Memory B cell (primary cell): Measurements from ENCODE around the gene AUTS2.

Experiments
- ATAC-seq: fragments of 150-1000 bp; cut with Tn5 transposase; 2 replicates; pipeline ENCODE4 v1.10.0; 2021; ENCODE audit warnings: low read depth, mild to moderate bottlenecking, moderate library complexity
- DNase-seq, 2 donors: peaks; one replicate each; pipeline ENCODE4 v3.0.0; 2022; ENCODE audit warnings: low spot score in 2 of 2
- H3K27ac Mint-ChIP-seq: one replicate; pipeline ENCODE4 v1.8.0; 2022; ENCODE audit warnings: mild to moderate bottlenecking, moderate library complexity, mixed read lengths
- H3K27me3 Mint-ChIP-seq: one replicate; pipeline ENCODE4 v1.8.0; 2022; ENCODE audit warnings: mixed read lengths
- H3K36me3 Mint-ChIP-seq: one replicate; pipeline ENCODE4 v1.8.0; 2022; ENCODE audit warnings: mild to moderate bottlenecking, mixed read lengths
- H3K4me1 Mint-ChIP-seq: one replicate; pipeline ENCODE4 v1.8.0; 2022; ENCODE audit warnings: mixed read lengths
- H3K4me3 Mint-ChIP-seq: one replicate; pipeline ENCODE4 v1.8.0; 2022; ENCODE audit warnings: mild to moderate bottlenecking, moderate library complexity, mixed read lengths
- H3K9me3 Mint-ChIP-seq: one replicate; pipeline ENCODE4 v1.8.0; 2022; ENCODE audit warnings: mixed read lengths

The AUTS2 gene

DNA sequence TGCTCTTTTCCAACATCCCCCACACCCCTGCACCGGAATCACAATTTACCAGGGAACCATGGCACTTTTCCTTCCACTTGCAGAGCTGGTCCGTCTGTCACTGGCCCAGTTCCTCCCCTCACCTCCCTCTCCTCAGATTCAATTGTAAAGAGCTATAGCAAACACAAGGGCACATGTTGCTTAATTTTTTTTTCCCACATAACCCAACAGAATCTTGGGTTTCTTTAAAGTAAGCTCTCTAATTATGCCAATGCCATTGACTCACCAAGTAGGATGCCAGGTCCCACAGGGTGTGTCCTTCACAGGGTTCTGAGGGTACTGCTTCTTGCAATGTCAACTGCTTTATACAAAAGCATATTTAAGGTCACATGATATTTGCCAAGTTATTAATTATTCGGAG is 262.2 kb downstream of the AUTS2 start:
- H3K27me3 Mint-ChIP-seq: no peaks in the 10 kb centered on the region
- peaks cover 23% of the 10 kb centered on the region for H3K4me1 Mint-ChIP-seq
- no peaks in the 10 kb centered on the region for H3K9me3 Mint-ChIP-seq
- H3K36me3 Mint-ChIP-seq: no peaks in the 10 kb centered on the region
- DNase-seq (no peak), ATAC-seq (no peak)
- no peak overlapping the region for H3K4me3 Mint-ChIP-seq
- H3K27ac Mint-ChIP-seq: no peak overlapping the region

DNA sequence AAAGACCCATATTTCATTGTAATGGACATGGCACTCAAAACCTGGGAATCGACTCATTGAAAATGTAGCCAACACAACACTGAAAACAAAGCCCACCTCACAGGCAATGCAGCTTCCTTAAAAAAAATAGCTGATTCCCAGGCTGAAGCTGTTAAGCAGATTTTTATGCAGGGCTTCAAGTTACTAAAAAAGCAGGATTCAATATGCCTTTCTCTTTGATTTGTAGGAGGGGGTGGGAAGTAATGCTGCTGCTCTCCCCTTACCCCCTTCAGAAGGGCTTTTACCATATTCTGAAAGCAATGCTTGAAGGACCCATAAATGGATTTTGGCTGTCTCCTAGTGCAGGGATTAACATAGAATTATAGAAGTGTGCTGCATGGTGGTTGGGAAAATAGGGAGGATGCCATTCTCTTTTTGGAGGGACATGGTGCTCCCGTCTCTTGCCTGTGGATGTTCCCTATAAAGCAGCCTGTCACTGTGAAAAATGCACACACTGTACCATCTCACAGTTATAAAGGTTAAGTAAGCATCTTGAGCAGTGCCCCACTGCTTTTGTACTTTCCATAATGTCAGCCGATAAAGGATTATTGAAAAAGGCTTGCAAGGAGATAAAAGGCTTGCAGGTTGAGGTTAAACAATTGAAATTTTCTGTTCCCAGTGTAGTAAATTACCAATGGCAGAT is 262.8 kb downstream of the AUTS2 start:
- Mint-ChIP-seq H3K4me1 (peaks cover 29% of the 10 kb centered on the region), H3K4me3 (no peak overlapping the region), H3K36me3 (no peaks in the 10 kb centered on the region), H3K9me3 (no peaks in the 10 kb centered on the region), H3K27ac (no peak overlapping the region), H3K27me3 (no peaks in the 10 kb centered on the region)
- DNase-seq (no peak), ATAC-seq (no peak)

DNA sequence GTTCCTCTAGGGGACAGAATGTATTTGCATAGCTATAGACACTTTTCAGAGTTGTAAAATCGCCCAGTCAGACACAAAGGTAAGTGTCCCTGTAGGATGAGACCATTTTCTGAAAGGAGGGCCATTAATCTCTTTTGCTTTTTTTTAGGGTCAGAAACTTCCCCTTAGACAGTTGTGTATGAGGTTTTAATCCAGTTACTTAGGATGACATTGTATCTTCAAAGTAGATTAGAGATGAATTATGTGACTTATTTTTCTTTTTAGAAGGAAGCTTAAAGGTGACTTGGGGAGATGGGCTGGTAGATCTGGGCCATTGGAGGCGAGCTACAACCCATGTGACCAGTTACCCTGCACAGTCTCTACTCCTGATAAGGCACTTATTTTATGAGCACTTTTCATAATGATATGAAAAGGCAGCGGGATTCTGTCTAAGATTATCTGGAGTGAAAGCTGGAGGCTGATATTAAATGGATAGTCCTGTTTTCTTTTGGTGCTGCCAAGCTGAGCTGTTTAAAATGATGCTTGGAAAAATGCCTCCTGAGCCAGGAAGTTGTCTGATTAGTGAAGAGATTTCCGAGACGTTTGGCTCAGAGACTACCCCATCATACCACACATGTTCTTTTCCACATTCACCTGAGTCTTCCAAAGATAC is 264.3 kb downstream of the AUTS2 start:
- no peak overlapping the region for H3K4me3 Mint-ChIP-seq
- DNase-seq: no peak
- peaks cover 32% of the 10 kb centered on the region for H3K4me1 Mint-ChIP-seq
- H3K27ac Mint-ChIP-seq: no peak overlapping the region
- no peaks in the 10 kb centered on the region for H3K9me3 Mint-ChIP-seq
- H3K27me3 Mint-ChIP-seq: no peaks in the 10 kb centered on the region
- ATAC-seq: no peak
- no peaks in the 10 kb centered on the region for H3K36me3 Mint-ChIP-seq

DNA sequence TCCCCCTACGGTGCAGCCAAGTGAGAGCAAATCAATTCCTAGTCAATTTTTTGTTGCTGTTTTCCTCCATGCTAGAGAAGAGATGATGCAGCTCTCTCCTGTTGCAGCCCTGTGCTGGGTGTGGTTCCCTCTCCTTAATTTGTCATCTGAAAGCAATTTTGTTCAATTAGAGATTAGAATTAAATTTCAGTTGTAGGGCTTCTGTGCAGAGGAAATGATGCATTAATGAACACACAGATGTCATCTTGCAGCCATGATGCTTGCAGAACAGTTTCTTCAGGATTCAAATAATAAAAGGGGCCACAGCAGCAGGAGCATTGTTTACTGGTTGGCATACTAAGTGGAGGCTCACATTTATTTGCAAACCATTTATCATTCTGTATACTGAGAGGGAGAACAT is 266.0 kb downstream of the AUTS2 start:
- Mint-ChIP-seq H3K4me1 (peaks cover 23% of the 10 kb centered on the region), H3K9me3 (no peaks in the 10 kb centered on the region), H3K36me3 (peaks cover 2% of the 10 kb centered on the region), H3K4me3 (no peak overlapping the region), H3K27ac (no peak overlapping the region), H3K27me3 (no peaks in the 10 kb centered on the region)
- ATAC-seq (no peak), DNase-seq (no peak)

DNA sequence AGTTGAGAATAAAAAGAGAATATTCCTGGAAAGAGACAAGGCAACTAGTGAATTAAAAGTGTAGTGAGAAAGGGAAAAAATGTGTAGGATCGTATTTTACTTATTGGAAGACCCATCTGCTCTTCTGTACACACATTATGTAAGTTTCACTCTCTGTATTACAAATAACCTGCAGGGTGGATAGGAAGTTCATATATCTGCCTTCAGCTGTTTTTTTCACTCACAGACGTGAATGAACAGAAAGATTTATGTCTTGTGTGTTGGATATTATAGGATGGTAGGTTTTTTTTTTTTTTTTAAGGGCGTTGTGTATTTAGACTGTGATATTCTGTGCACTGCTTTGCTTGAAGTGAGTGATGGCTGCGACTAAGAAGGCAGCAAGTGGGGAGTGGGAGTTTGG is 266.5 kb downstream of the AUTS2 start:
- no peaks in the 10 kb centered on the region for H3K9me3 Mint-ChIP-seq
- no peak overlapping the region for H3K27ac Mint-ChIP-seq
- no peak for DNase-seq
- H3K4me1 Mint-ChIP-seq: peaks cover 19% of the 10 kb centered on the region
- peaks cover 2% of the 10 kb centered on the region for H3K36me3 Mint-ChIP-seq
- H3K4me3 Mint-ChIP-seq: no peak overlapping the region
- no peak for ATAC-seq
- no peaks in the 10 kb centered on the region for H3K27me3 Mint-ChIP-seq

DNA sequence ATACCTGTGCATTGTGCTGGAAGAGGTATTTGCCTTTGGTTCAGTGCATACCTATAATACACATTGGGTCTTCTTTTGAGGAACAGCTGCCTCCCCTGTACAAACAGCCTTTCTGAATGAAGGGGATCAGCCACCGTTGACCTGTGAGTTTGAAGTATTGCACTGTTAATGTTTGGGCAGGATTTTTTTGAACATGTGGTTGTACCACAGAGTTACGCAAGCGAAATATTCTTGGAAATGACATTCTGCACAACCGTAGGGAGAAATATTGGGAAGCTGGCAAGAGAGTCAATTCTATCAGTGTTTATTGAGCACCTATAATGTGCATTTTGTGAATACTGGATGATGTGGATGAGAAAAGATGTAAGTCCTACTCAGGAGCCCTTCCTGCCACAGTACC is 270.6 kb downstream of the AUTS2 start:
- peaks cover 4% of the 10 kb centered on the region for H3K36me3 Mint-ChIP-seq
- H3K4me3 Mint-ChIP-seq: no peak overlapping the region
- H3K4me1 Mint-ChIP-seq: peaks cover 30% of the 10 kb centered on the region
- H3K27me3 Mint-ChIP-seq: no peaks in the 10 kb centered on the region
- no peaks in the 10 kb centered on the region for H3K9me3 Mint-ChIP-seq
- no peak for ATAC-seq
- no peak overlapping the region for H3K27ac Mint-ChIP-seq
- no peak for DNase-seq

DNA sequence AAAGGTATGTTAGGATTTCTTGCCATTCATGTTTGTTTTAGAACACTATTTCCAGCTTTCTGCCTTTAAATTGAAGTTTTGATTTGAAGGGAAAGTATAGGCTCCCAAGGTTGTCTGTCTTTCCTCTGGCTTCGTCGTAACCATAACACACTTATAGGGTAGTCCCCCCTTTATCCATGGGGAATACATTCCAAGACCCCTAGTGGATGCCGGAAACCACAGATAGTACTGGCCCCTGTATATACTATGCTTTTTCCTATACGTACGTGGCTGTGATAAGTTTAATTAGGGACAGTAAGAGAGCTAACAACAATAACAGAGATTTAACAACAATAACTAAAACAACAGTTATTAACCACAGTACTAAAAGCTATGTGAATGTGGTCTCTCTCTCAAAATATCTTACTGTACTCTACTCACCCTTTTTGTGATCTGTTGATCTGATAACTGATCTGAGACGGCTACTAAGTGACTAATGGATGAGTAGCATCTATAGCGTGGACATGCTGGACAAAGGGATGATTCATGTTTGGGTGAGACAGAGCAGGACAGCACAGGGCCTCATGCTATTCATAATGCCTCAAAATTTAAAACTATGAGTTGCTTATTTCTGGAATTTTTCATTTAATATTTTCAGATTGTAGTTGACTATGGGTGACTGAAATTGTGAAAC is 273.1 kb downstream of the AUTS2 start:
- Mint-ChIP-seq H3K36me3 (peaks cover 11% of the 10 kb centered on the region), H3K27ac (peak overlapping the region; percentile 42), H3K4me3 (no peak overlapping the region), H3K4me1 (peaks cover 24% of the 10 kb centered on the region), H3K9me3 (peaks cover 2% of the 10 kb centered on the region), H3K27me3 (no peaks in the 10 kb centered on the region)
- ATAC-seq (no peak), DNase-seq (no peak)

DNA sequence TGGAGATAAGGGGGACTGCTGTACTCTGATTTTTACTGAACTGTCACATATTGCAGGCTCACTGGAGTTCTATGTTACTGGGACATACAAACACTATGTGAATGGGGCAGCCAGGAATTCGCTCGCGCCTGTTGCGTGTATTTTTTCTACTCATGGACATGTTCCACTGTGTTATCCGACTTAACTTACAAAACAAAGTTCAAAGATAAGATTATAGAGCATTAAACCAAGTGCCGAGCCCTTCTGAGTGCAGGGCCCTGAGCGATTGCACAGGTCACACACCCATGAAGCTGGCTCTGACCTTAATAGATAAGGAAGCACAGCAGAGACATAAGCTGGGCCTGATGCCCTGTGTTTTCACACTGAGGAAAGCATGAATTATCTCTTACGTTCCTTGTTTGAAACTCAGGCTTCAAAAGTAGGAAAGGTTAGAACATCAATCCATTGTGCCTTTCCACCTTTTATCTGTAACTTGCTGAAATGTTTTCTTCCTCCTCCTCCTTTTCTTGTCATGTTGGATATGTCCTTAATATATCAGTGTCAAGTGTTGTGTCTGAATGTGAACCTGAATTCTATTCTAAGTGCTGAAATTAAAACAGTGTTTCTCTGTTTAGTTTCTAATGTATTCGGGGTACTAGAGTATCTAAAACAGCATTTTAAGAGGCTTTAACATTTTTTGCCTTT is 273.8 kb downstream of the AUTS2 start:
- Mint-ChIP-seq H3K27me3 (no peaks in the 10 kb centered on the region), H3K4me3 (no peak overlapping the region), H3K4me1 (peaks cover 29% of the 10 kb centered on the region), H3K36me3 (peaks cover 11% of the 10 kb centered on the region), H3K27ac (peak overlapping the region; percentile 42), H3K9me3 (peaks cover 2% of the 10 kb centered on the region)
- ATAC-seq (no peak), DNase-seq (no peak)

DNA sequence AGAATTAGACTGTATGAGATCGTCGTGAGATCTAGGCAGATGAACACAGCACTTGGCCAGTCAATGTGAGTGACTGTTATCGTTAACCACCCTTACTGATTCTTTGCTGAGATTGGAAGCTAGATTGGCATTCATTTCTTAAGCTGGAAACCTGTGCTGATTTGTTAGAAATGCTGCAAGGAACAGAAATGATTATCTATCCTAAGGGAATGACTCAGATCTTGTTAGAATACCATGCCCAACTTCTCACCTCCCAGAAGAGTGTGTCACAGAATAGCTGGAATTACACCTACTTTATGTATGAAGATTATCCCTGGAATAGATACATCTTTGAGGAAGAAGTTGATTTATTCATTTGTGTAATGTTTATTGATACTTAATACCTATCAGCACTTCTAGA is 275.2 kb downstream of the AUTS2 start:
- DNase-seq (no peak), ATAC-seq (no peak)
- peaks cover 2% of the 10 kb centered on the region for H3K9me3 Mint-ChIP-seq
- H3K27ac Mint-ChIP-seq: peak overlapping the region; percentile 23
- peak overlapping the region; percentile 25 for H3K4me3 Mint-ChIP-seq
- no peaks in the 10 kb centered on the region for H3K27me3 Mint-ChIP-seq
- H3K4me1 Mint-ChIP-seq: peaks cover 36% of the 10 kb centered on the region
- H3K36me3 Mint-ChIP-seq: peaks cover 11% of the 10 kb centered on the region

DNA sequence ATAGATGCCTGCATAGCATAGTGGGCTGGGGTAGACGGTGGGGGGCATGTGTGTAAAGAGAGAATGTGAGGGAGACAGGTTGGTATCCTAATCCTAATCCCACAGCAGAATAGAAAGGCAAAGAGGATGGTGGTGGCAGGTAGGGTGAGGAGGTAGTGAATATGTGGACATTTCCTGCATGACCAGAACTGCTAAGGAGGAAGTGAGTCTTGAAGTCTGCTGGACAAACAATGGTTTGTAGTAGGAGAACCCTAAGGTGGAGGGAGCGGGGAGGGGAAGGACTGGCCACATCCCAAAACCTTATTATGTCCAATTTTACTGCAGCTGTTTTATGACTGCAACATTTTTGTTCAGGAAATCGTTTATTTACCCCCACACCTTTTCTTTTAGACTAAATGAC is 279.7 kb downstream of the AUTS2 start:
- DNase-seq (no peak), ATAC-seq (no peak)
- Mint-ChIP-seq H3K27ac (no peak overlapping the region), H3K9me3 (peaks cover 2% of the 10 kb centered on the region), H3K27me3 (no peaks in the 10 kb centered on the region), H3K4me3 (no peak overlapping the region), H3K36me3 (peaks cover 9% of the 10 kb centered on the region), H3K4me1 (peaks cover 40% of the 10 kb centered on the region)

DNA sequence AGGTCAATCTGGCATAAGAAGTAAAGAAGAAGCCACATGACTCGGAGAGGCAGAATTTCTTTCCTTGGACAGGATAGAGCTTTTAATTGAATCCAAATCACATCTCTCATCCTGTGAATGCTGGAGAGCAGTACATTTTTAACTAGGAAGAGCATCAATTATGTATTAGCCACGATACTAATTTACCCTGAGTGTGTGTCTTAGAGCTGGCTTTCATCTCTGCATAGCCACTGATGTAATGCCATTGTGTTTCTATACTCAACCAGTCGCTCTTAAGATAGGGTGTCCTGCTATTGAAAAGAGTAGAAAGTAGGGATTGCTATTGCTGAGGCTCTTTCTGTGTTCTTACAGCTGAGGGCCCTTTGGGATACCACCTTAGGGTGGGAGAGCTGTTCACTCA is 280.3 kb downstream of the AUTS2 start:
- H3K4me1 Mint-ChIP-seq: peaks cover 36% of the 10 kb centered on the region

DNA sequence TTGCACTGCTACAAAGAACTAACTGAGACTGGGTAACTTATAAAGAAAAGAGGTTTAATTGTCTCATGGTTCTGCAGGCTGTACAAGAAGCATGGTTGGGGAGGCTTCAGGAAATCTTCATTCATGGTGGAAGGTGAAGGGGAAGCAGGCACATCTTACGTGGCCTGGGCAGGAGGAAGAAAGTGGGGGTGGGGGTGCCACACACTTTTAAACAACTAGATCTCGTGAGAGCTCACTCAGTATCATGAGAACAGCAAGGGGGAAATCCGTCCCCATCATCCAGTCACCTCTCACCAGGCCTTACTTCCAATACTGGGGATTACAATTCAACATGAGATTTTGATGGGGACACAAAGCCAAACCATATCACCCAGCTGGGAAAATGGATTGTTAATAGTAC is 281.7 kb downstream of the AUTS2 start:
- Mint-ChIP-seq H3K4me3 (peak overlapping the region; percentile 9), H3K4me1 (peaks cover 30% of the 10 kb centered on the region), H3K9me3 (no peaks in the 10 kb centered on the region), H3K27ac (peak overlapping the region; percentile 24), H3K36me3 (peaks cover 5% of the 10 kb centered on the region), H3K27me3 (no peaks in the 10 kb centered on the region)
- ATAC-seq: peak; percentile 34
- DNase-seq: no peak

More for the DNA sequence above, 280.3 kb downstream of the AUTS2 start:
- H3K27me3 Mint-ChIP-seq: no peaks in the 10 kb centered on the region
- peaks cover 2% of the 10 kb centered on the region for H3K9me3 Mint-ChIP-seq
- H3K36me3 Mint-ChIP-seq: peaks cover 11% of the 10 kb centered on the region
- no peak overlapping the region for H3K4me3 Mint-ChIP-seq
- DNase-seq (no peak), ATAC-seq (no peak)
- no peak overlapping the region for H3K27ac Mint-ChIP-seq

DNA sequence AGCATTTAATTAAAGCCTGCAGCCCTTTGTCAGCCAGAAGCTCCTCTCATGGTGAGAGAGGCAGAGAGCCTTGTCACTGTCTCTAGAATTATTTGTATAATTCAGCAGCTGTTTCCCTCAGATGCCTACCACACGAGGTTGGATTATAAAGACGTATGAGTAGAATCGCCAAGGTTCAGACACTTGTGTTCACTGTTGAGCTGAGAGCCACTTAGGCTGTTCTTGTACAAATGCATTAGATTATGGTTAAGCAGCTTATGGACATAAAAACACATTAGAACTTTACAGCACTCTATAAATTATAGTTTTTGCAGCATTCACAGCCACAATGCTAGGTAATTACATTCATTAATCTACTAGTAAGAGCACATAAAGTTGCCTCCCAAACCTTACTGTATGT is 282.6 kb downstream of the AUTS2 start:
- ATAC-seq (peak; percentile 45), DNase-seq (no peak)
- peak overlapping the region; percentile 24 for H3K27ac Mint-ChIP-seq
- no peak overlapping the region for H3K4me3 Mint-ChIP-seq
- peaks cover 5% of the 10 kb centered on the region for H3K36me3 Mint-ChIP-seq
- H3K9me3 Mint-ChIP-seq: no peaks in the 10 kb centered on the region
- peaks cover 30% of the 10 kb centered on the region for H3K4me1 Mint-ChIP-seq
- no peaks in the 10 kb centered on the region for H3K27me3 Mint-ChIP-seq

DNA sequence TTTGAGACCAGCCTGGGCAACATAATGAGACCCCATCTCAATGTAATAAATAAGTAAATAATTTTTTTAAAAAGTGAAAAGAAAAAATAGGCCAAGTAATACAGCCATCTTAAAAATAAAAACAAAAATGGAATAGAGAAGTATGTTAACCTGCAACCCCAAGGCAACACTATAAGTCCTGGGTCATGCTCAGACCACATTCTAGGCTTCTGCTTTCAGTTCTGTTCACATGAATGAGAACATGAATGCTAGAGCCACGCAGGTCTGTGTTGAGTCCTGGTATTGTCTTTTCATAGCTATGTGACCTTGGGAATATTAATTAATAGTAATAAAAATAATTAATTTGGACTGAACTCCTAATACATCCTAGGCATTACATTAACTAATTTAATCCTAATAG is 284.0 kb downstream of the AUTS2 start:
- H3K4me3 Mint-ChIP-seq: no peak overlapping the region
- H3K36me3 Mint-ChIP-seq: peaks cover 5% of the 10 kb centered on the region
- no peak overlapping the region for H3K27ac Mint-ChIP-seq
- DNase-seq: no peak
- ATAC-seq: peak; percentile 85
- H3K27me3 Mint-ChIP-seq: no peaks in the 10 kb centered on the region
- H3K4me1 Mint-ChIP-seq: peaks cover 24% of the 10 kb centered on the region
- no peaks in the 10 kb centered on the region for H3K9me3 Mint-ChIP-seq
